A549 (cell line): ENCODE measurements around the gene SLCO3A1. TPM values are rescaled to one million over a fixed set of nuclear protein-coding genes. Genes with fewer than 3 reads are reported as not detected.

Experiments used
- ATAC-seq, 2 experiments: fragments of 200-7000 bp in 1 of 2; fragments of >200 bp in 1 of 2; cut with Nextera tagmentation in 1 of 2; cut with Tn5 transposase in 1 of 2; 3 replicates each; pipeline versions ENCODE4 v1.8.0 to v1.9.1; 2018 to 2020; ENCODE audit warnings: mild to moderate bottlenecking in 1 of 2, moderate library complexity in 1 of 2
- CTCF ChIA-PET: fragments of 300-600 bp; sonication (Branson Sonifier 250); formaldehyde crosslinking; extraction: SDS; loops from one replicate; lab custom pipeline; 2021; ENCODE audit warnings: antibody characterized with exemption, inconsistent platforms; lab: Yijun Ruan, JAX
- POLR2A ChIA-PET: fragments of 350-600 bp; formaldehyde crosslinking; extraction: SDS; loops from one replicate; lab custom pipeline; 2021; ENCODE audit warnings: antibody characterized with exemption, inconsistent platforms; lab: Yijun Ruan, JAX
- DNase-seq, 2 experiments: peaks; one replicate each; pipeline versions ENCODE4 v3.0.0 to v3.0.0-alpha.2; 2011 to 2016; ENCODE audit warnings: low read depth in 1 of 2, low spot score in 1 of 2
- FAIRE-seq: peaks from 2 replicates; lab custom pipeline; 2011; peaks lifted over from hg19 to GRCh38; lab: Jason Lieb, UNC
- H3K27ac ChIP-seq, 2 experiments: fragments of >200 bp; sonication (Bioruptor Twin); formaldehyde crosslinking; 3 replicates each; pipeline ENCODE4 v1.5.1; 2016 to 2017
- H3K4me1 ChIP-seq: fragments of >200 bp; sonication (Bioruptor Twin); formaldehyde crosslinking; 3 replicates; pipeline ENCODE4 v1.6.1; 2016
- H3K4me2 ChIP-seq: fragments of >200 bp; sonication (Bioruptor Twin); formaldehyde crosslinking; 3 replicates; pipeline ENCODE4 v1.6.1; 2016
- H3K4me3 ChIP-seq: fragments of >200 bp; sonication (Bioruptor Twin); formaldehyde crosslinking; 3 replicates; pipeline ENCODE4 v1.5.1; 2016
- H3K9me3 ChIP-seq: fragments of >200 bp; sonication (Bioruptor Twin); formaldehyde crosslinking; 3 replicates; pipeline ENCODE4 v1.6.1; 2016
- CBX8 ChIP-seq: fragments of 200-600 bp; sonication (generic); IDR thresholded peaks from 2 replicates; pipeline ENCODE4 v1.6.1; 2016
- CHD2 ChIP-seq: fragments of 150-350 bp; IDR thresholded peaks from 2 replicates; pipeline ENCODE4 v1.6.1; 2014; ENCODE audit warnings: low read length; ENCODE audit not compliant: partially characterized antibody
- EHF ChIP-seq: fragments of 250-450 bp; sonication (Bioruptor Pico); IDR thresholded peaks from 2 replicates; pipeline ENCODE4 v1.5.0; 2020; ENCODE audit warnings: mild to moderate bottlenecking
- EP300 ChIP-seq, 2 experiments: fragments of >200 bp; sonication (Bioruptor Twin); formaldehyde crosslinking; IDR thresholded peaks; 2 replicates in 1 of 2; 3 replicates in 1 of 2; pipeline ENCODE4 v1.6.1; 2016 to 2017
- FOSB ChIP-seq: fragments of 250-450 bp; sonication (Bioruptor Pico); IDR thresholded peaks from 2 replicates; pipeline ENCODE4 v1.5.0; 2020; ENCODE audit warnings: mild to moderate bottlenecking, moderate library complexity
- FOXS1 ChIP-seq: fragments of 250-450 bp; sonication (Bioruptor Pico); IDR thresholded peaks from 2 replicates; pipeline ENCODE4 v1.5.0; 2020; ENCODE audit warnings: mild to moderate bottlenecking, moderate library complexity
- HOXA7 ChIP-seq: fragments of 250-450 bp; sonication (Bioruptor Pico); IDR thresholded peaks from 2 replicates; pipeline ENCODE4 v1.5.0; 2020; ENCODE audit warnings: mild to moderate bottlenecking, moderate library complexity
- HOXB13 ChIP-seq: fragments of 250-450 bp; sonication (Bioruptor Pico); IDR thresholded peaks from 2 replicates; pipeline ENCODE4 v1.5.0; 2020; ENCODE audit warnings: low read depth, mild to moderate bottlenecking, moderate library complexity
- JUNB ChIP-seq: fragments of >200 bp; sonication (Bioruptor Twin); formaldehyde crosslinking; IDR thresholded peaks from 2 replicates; pipeline ENCODE4 v1.6.1; 2016
- KDM1A ChIP-seq: fragments of 200-600 bp; sonication (generic); IDR thresholded peaks from 2 replicates; pipeline ENCODE4 v1.6.1; 2016; ENCODE audit warnings: low read depth, mild to moderate bottlenecking
- KDM5A ChIP-seq: fragments of 200-600 bp; sonication (generic); IDR thresholded peaks from 2 replicates; pipeline ENCODE4 v1.6.1; 2016; ENCODE audit warnings: antibody characterized with exemption, mild to moderate bottlenecking
- MAFK ChIP-seq: fragments of 450-650 bp; IDR thresholded peaks from 2 replicates; pipeline ENCODE4 v1.6.1; 2014; ENCODE audit not compliant: partially characterized antibody
- MAZ ChIP-seq: fragments of 150-350 bp; IDR thresholded peaks from 2 replicates; pipeline ENCODE4 v1.6.1; 2014; ENCODE audit warnings: antibody characterized with exemption, low read depth, low read length, borderline replicate concordance
- NR3C1 ChIP-seq: fragments of >200 bp; sonication (Bioruptor Twin); formaldehyde crosslinking; IDR thresholded peaks from 3 replicates; pipeline ENCODE4 v1.6.1; 2017
- TFCP2L1 ChIP-seq: fragments of 250-450 bp; sonication (Bioruptor Pico); IDR thresholded peaks from 2 replicates; pipeline ENCODE4 v1.5.0; 2021; ENCODE audit warnings: mild to moderate bottlenecking
- ZSCAN20 ChIP-seq: fragments of 250-450 bp; sonication (Bioruptor Pico); IDR thresholded peaks from 2 replicates; pipeline ENCODE4 v1.8.0; 2022; ENCODE audit warnings: mild to moderate bottlenecking, moderate library complexity
- WGBS: methylation state at CpG from one replicate; pipeline ENCODE4 v1.1.6; 2017; ENCODE audit errors: missing lambda C conversion rate; 5-methylcytosine and 5-hydroxymethylcytosine counted together
- polyA plus RNA-seq, 4 experiments: library from polyadenylated mRNA; depleted of rRNA in 3 of 4; stranded (reverse); fragments of >200 nt; fragmentation: RNase III in 1 of 4; extraction: RNeasy Plus Mini Kit Qiagen cat#74134 plus additional on column Dnase treatment in 1 of 4; gene quantifications; 2 replicates in 3 of 4; 3 replicates in 1 of 4; pipeline ENCODE4 v1.2.3, GENCODE V29; 2011 to 2017
- TF ChIP-seq, protein P1 (sequence below): fragments of 200-600 bp; sonication (generic); IDR thresholded peaks from 2 replicates; pipeline ENCODE4 v1.6.1; 2016; ENCODE audit warnings: antibody characterized with exemption, mild to moderate bottlenecking, moderate library complexity
- TF ChIP-seq, protein P2 (sequence below): fragments of >200 bp; sonication (Bioruptor Twin); formaldehyde crosslinking; IDR thresholded peaks from 2 replicates; pipeline ENCODE4 v1.6.1; 2016
- TF ChIP-seq, protein P3 (sequence below): IDR thresholded peaks from 2 replicates; pipeline ENCODE4 v1.6.1; 2012
- TF ChIP-seq, protein P4 (sequence below): fragments of 450-650 bp; IDR thresholded peaks from 2 replicates; pipeline ENCODE4 v1.6.1; 2014; ENCODE audit warnings: antibody characterized with exemption

SLCO3A1 gene
- polyA plus RNA-seq, 2 of the 4 experiments (the other 2 are of a cell fraction), result 16.8 to 17.0 TPM

DNA sequence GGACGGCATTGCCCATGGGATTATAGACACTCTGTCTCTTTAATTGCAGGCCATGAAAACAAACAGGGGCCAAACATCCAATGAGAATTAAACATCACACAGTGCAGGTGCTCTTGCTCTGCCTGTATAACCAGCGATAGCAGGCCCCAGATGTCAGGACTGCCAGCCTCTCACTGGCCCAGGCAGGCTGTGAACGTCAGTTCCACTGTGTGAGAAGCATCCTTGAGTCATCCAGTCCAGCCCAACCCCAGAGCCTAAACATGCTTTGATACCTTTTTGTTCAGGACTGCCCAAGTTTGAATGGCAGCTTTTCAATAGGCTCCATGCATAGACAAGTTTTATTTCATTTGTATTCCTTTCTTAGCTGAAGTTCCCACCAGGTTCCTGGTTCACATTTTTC is 189.8 kb downstream of the SLCO3A1 start (continued):
- TF ChIP-seq MAZ, result no peak
- TF ChIP-seq, protein P1, sequence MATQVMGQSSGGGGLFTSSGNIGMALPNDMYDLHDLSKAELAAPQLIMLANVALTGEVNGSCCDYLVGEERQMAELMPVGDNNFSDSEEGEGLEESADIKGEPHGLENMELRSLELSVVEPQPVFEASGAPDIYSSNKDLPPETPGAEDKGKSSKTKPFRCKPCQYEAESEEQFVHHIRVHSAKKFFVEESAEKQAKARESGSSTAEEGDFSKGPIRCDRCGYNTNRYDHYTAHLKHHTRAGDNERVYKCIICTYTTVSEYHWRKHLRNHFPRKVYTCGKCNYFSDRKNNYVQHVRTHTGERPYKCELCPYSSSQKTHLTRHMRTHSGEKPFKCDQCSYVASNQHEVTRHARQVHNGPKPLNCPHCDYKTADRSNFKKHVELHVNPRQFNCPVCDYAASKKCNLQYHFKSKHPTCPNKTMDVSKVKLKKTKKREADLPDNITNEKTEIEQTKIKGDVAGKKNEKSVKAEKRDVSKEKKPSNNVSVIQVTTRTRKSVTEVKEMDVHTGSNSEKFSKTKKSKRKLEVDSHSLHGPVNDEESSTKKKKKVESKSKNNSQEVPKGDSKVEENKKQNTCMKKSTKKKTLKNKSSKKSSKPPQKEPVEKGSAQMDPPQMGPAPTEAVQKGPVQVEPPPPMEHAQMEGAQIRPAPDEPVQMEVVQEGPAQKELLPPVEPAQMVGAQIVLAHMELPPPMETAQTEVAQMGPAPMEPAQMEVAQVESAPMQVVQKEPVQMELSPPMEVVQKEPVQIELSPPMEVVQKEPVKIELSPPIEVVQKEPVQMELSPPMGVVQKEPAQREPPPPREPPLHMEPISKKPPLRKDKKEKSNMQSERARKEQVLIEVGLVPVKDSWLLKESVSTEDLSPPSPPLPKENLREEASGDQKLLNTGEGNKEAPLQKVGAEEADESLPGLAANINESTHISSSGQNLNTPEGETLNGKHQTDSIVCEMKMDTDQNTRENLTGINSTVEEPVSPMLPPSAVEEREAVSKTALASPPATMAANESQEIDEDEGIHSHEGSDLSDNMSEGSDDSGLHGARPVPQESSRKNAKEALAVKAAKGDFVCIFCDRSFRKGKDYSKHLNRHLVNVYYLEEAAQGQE, result no peak
- TF ChIP-seq ZSCAN20, result no peak
- TF ChIP-seq CBX8, result no peak
- no peak for TF ChIP-seq KDM1A
- TF ChIP-seq, protein P2, sequence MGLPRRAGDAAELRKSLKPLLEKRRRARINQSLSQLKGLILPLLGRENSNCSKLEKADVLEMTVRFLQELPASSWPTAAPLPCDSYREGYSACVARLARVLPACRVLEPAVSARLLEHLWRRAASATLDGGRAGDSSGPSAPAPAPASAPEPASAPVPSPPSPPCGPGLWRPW, result no peak
- TF ChIP-seq MAFK, result no peak
- no peak for TF ChIP-seq EHF (CRISPR knock-in tag)
- TF ChIP-seq, all 56 proteins: peak for 0

DNA sequence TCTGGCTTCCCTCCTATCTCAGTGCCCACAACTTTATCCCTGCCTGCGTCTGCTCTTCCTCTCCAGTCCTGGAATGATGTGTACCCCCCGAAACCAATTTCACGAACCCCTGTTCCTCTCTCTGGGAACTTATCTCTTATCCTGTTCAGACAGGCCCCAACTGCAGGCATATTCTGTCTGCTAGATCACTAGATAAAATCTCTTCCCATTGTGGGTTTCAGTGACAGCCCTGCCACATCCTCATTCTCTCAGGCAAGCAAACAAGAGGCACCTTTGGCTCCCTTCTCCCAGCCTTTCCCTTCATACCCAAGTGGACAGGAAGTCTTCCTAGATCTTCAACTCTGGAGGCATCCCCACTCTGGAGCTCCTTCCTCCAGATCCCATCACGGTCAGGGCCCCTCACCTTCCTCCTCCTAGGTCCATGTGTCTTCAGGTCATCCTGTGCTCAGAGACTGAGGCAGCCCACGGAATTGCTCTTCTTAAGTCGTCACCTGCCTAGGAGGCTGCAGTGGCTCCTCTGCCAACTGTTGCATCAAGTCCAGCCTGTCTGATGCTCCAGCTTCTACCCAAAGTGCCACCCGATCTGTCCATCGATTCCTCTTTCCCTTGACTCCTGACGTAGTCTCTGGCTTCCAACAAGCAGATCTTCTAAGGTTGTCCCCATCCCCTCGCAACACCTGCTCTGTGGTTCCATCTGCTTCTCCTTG is 190.8 kb downstream of the SLCO3A1 start:
- Histone ChIP-seq H3K4me2 (no peak overlapping the region), H3K4me3 (no peak overlapping the region), H3K9me3 (peaks cover under 1% of the 10 kb centered on the region; the same call in 1 of the 3 replicates), H3K4me1 (no peaks in the 10 kb centered on the region), H3K27ac (no peak overlapping the region)
- WGBS, result 76% methylated on average over 10 of the region's 10 CpGs
- ChIA-PET POLR2A (no interaction called here), CTCF (interaction anchor here (0.9 to 1.3 kb wide), 2 partner anchors 33 to 62 kb away, joined by 3 read pairs; no protein-coding TSS in a partner anchor)
- no peak for ATAC-seq
- DNase-seq, result no peak
- TF ChIP-seq CBX8 (no peak), JUNB (no peak), CHD2 (no peak)
- no peak for FAIRE-seq

DNA sequence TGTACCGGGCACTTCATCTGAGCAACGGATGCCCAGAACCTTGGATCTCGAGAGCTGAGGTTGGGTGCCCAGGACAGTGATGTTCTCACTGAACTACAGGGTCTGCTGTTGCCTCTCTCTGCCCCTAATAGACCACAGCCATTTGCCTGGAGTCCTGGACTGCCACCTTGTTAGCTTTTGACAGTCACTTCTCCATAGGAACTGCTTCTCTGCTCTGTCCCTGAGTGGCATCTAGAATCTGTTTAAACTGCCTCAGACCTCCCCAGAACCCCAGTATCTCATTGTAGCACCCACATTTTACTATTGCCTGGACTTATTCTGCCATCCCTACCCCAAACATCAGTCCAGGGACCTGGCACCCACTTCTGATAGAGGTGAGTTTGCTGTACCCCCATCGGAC is 194.4 kb downstream of the SLCO3A1 start:
- Histone ChIP-seq H3K4me2 (no peak overlapping the region), H3K4me3 (no peak overlapping the region), H3K27ac (no peak overlapping the region), H3K4me1 (no peaks in the 10 kb centered on the region), H3K9me3 (no peaks in the 10 kb centered on the region)
- ChIA-PET POLR2A (no interaction called here), CTCF (no interaction called here)
- WGBS, result 78% methylated on average over 4 of the region's 4 CpGs
- TF ChIP-seq JUNB (no peak), FOSB (CRISPR knock-in tag) (no peak), EP300 (IDR thresholded peaks at IDR 0.05) (no peak), HOXB13 (no peak), KDM5A (no peak), CHD2 (no peak), TFCP2L1 (no peak), HOXA7 (CRISPR knock-in tag) (no peak), ZSCAN20 (no peak), NR3C1 (no peak), FOXS1 (CRISPR knock-in tag) (no peak)
- TF ChIP-seq, protein P3, sequence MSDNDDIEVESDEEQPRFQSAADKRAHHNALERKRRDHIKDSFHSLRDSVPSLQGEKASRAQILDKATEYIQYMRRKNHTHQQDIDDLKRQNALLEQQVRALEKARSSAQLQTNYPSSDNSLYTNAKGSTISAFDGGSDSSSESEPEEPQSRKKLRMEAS, result no peak
- TF ChIP-seq, protein P4, sequence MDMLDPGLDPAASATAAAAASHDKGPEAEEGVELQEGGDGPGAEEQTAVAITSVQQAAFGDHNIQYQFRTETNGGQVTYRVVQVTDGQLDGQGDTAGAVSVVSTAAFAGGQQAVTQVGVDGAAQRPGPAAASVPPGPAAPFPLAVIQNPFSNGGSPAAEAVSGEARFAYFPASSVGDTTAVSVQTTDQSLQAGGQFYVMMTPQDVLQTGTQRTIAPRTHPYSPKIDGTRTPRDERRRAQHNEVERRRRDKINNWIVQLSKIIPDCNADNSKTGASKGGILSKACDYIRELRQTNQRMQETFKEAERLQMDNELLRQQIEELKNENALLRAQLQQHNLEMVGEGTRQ, result no peak
- ATAC-seq (no peak), FAIRE-seq (no peak), DNase-seq (no peak)
